HUES48 (cell line): ENCODE results near the gene AMPD3.

ENCODE experiments used
- H3K27ac ChIP-seq: one replicate; pipeline ENCODE4 v1.7.0; 2013; ENCODE audit warnings: low read depth, low read length, inconsistent platforms
- H3K27me3 ChIP-seq: 2 replicates; pipeline ENCODE4 v1.6.1; 2013; ENCODE audit warnings: mild to moderate bottlenecking, low read length; ENCODE audit not compliant: control insufficient read depth, insufficient read depth
- H3K36me3 ChIP-seq: 2 replicates; pipeline ENCODE4 v1.6.1; 2013; ENCODE audit warnings: low read length; ENCODE audit not compliant: control insufficient read depth, insufficient read depth
- H3K4me1 ChIP-seq: 2 replicates; pipeline ENCODE4 v1.6.1; 2013; ENCODE audit warnings: mild to moderate bottlenecking, low read length; ENCODE audit not compliant: control insufficient read depth, insufficient read depth
- H3K4me3 ChIP-seq: 2 replicates; pipeline ENCODE4 v1.5.1; 2013; ENCODE audit warnings: mild to moderate bottlenecking, low read depth, low read length
- H3K9ac ChIP-seq: 2 replicates; pipeline ENCODE4 v1.6.1; 2013; ENCODE audit warnings: mild to moderate bottlenecking, low read depth, low read length, moderate library complexity
- H3K9me3 ChIP-seq: 2 replicates; pipeline ENCODE4 v1.6.1; 2013; ENCODE audit warnings: low read length; ENCODE audit not compliant: control insufficient read depth, insufficient read depth

The AMPD3 gene

GRCh38 chr11:10522921-10523320 lies 67.9 kb downstream of the AMPD3 start:
- H3K27ac ChIP-seq: no peak overlapping the region
- peaks cover 64% of the 10 kb centered on the region for H3K36me3 ChIP-seq
- H3K9ac ChIP-seq: no peak overlapping the region
- H3K9me3 ChIP-seq: no peaks in the 10 kb centered on the region
- no peaks in the 10 kb centered on the region for H3K27me3 ChIP-seq
- H3K4me3 ChIP-seq: no peak overlapping the region
- no peaks in the 10 kb centered on the region for H3K4me1 ChIP-seq

- H3K27ac ChIP-seq: no peak overlapping the region
These were observed 69.4 kb downstream of the AMPD3 start for GRCh38 chr11:10524471-10524870.

GRCh38 chr11:10526974-10527918 lies 72.2 kb downstream of the AMPD3 start:
- no peak overlapping the region for H3K27ac ChIP-seq

More at GRCh38 chr11:10524471-10524870, 69.4 kb downstream of the AMPD3 start:
- no peaks in the 10 kb centered on the region for H3K9me3 ChIP-seq
- H3K4me3 ChIP-seq: no peak overlapping the region
- no peak overlapping the region for H3K9ac ChIP-seq
- no peaks in the 10 kb centered on the region for H3K27me3 ChIP-seq
- peaks cover 67% of the 10 kb centered on the region for H3K36me3 ChIP-seq
- no peaks in the 10 kb centered on the region for H3K4me1 ChIP-seq

GRCh38 chr11:10528121-10528520 lies 73.1 kb downstream of the AMPD3 start:
- Histone ChIP-seq H3K9me3 (no peaks in the 10 kb centered on the region), H3K4me3 (no peak overlapping the region), H3K27ac (no peak overlapping the region), H3K27me3 (no peaks in the 10 kb centered on the region), H3K4me1 (no peaks in the 10 kb centered on the region), H3K9ac (no peak overlapping the region), H3K36me3 (peaks cover 53% of the 10 kb centered on the region)

More at GRCh38 chr11:10526974-10527918, 72.2 kb downstream of the AMPD3 start:
- Histone ChIP-seq H3K36me3 (peaks cover 53% of the 10 kb centered on the region), H3K4me1 (no peaks in the 10 kb centered on the region), H3K27me3 (no peaks in the 10 kb centered on the region), H3K9me3 (no peaks in the 10 kb centered on the region), H3K9ac (no peak overlapping the region), H3K4me3 (no peak overlapping the region)

- Histone ChIP-seq H3K9ac (no peak overlapping the region), H3K36me3 (peaks cover 47% of the 10 kb centered on the region), H3K9me3 (no peaks in the 10 kb centered on the region), H3K4me3 (no peak overlapping the region), H3K27ac (no peak overlapping the region), H3K4me1 (no peaks in the 10 kb centered on the region), H3K27me3 (no peaks in the 10 kb centered on the region)
These were observed 74.2 kb downstream of the AMPD3 start for GRCh38 chr11:10529279-10529678.

- no peak overlapping the region for H3K9ac ChIP-seq
- H3K4me1 ChIP-seq: no peaks in the 10 kb centered on the region
- no peak overlapping the region for H3K27ac ChIP-seq
- H3K9me3 ChIP-seq: no peaks in the 10 kb centered on the region
- H3K4me3 ChIP-seq: no peak overlapping the region
- H3K27me3 ChIP-seq: no peaks in the 10 kb centered on the region
- peaks cover 28% of the 10 kb centered on the region for H3K36me3 ChIP-seq
These were observed 77.5 kb downstream of the AMPD3 start for GRCh38 chr11:10532526-10532925.

GRCh38 chr11:10533323-10533722 lies 78.3 kb downstream of the AMPD3 start:
- no peaks in the 10 kb centered on the region for H3K4me1 ChIP-seq
- no peaks in the 10 kb centered on the region for H3K9me3 ChIP-seq
- no peak overlapping the region for H3K9ac ChIP-seq
- H3K27me3 ChIP-seq: no peaks in the 10 kb centered on the region
- H3K4me3 ChIP-seq: no peak overlapping the region
- peaks cover 28% of the 10 kb centered on the region for H3K36me3 ChIP-seq
- no peak overlapping the region for H3K27ac ChIP-seq

GRCh38 chr11:10534316-10534715 lies 79.3 kb downstream of the AMPD3 start:
- Histone ChIP-seq H3K36me3 (peaks cover 18% of the 10 kb centered on the region), H3K9me3 (no peaks in the 10 kb centered on the region), H3K27me3 (no peaks in the 10 kb centered on the region), H3K27ac (no peak overlapping the region), H3K9ac (no peak overlapping the region), H3K4me1 (no peaks in the 10 kb centered on the region), H3K4me3 (no peak overlapping the region)

GRCh38 chr11:10537600-10537999 lies 82.5 kb downstream of the AMPD3 start:
- Histone ChIP-seq H3K9ac (no peak overlapping the region), H3K27me3 (peaks cover 7% of the 10 kb centered on the region), H3K9me3 (no peaks in the 10 kb centered on the region), H3K27ac (no peak overlapping the region), H3K4me1 (0 out of 2 replicates have a peak, but pooled peaks cover 3% of the 10 kb centered on the region), H3K36me3 (peaks cover 8% of the 10 kb centered on the region), H3K4me3 (no peak overlapping the region)

GRCh38 chr11:10538924-10539323 lies 83.9 kb downstream of the AMPD3 start:
- no peak overlapping the region for H3K9ac ChIP-seq
- H3K4me1 ChIP-seq: 0 out of 2 replicates have a peak, but pooled peaks cover 3% of the 10 kb centered on the region
- H3K36me3 ChIP-seq: no peaks in the 10 kb centered on the region
- H3K27me3 ChIP-seq: peaks cover 7% of the 10 kb centered on the region
- no peak overlapping the region for H3K4me3 ChIP-seq
- H3K9me3 ChIP-seq: no peaks in the 10 kb centered on the region
- H3K27ac ChIP-seq: no peak overlapping the region

GRCh38 chr11:10539339-10539738 lies 84.3 kb downstream of the AMPD3 start:
- Histone ChIP-seq H3K27me3 (peaks cover 7% of the 10 kb centered on the region), H3K9me3 (no peaks in the 10 kb centered on the region), H3K4me3 (no peak overlapping the region), H3K9ac (no peak overlapping the region), H3K4me1 (0 out of 2 replicates have a peak, but pooled peaks cover 3% of the 10 kb centered on the region), H3K27ac (no peak overlapping the region), H3K36me3 (no peaks in the 10 kb centered on the region)
